Measurements from ENCODE around the gene PLXNA2.
A peak's percentile ranks its signal among the peaks of the same experiment; 100 is the strongest.

Gene PLXNA2

DNA sequence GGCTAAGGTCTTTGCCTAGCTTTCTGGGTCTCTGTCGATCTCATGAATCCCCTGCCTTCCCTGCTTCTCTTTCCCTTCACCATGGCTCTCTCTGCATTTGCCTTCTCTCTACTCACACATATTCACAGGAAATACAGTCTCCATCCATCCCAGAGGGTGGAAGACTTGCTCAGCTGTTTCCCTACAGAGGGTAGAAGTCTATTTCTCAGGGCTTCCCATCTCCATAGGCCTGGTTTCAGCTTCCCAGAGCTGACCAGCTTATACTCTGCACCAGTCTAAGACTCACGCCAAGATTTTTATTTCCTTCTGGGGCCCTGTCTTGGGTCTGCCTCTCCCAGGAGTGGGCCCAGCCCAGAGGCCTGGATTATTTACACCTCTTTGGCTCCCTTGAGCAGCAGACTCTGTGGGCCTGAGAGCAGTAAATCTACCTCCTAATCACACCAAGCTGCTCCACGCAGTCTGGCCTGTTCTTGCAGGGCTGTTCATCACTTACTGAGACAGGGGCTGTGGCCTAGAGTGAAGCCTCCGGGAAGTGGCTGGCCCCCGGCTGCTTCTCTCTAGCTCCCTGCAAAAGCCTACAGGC, 102.5 kb downstream of the PLXNA2 start:
- no peak for DNase-seq (ENCODE audit: low read depth in 2 of 2)

GRCh38 chr1:208139434-208140045, 104.6 kb downstream of the PLXNA2 start:
- no peak for DNase-seq (ENCODE audit: low read depth in 2 of 2)

- DNase-seq (ENCODE audit: low read depth in 2 of 2): no peak
These were observed 107.0 kb downstream of the PLXNA2 start for GRCh38 chr1:208137193-208137592.

DNA sequence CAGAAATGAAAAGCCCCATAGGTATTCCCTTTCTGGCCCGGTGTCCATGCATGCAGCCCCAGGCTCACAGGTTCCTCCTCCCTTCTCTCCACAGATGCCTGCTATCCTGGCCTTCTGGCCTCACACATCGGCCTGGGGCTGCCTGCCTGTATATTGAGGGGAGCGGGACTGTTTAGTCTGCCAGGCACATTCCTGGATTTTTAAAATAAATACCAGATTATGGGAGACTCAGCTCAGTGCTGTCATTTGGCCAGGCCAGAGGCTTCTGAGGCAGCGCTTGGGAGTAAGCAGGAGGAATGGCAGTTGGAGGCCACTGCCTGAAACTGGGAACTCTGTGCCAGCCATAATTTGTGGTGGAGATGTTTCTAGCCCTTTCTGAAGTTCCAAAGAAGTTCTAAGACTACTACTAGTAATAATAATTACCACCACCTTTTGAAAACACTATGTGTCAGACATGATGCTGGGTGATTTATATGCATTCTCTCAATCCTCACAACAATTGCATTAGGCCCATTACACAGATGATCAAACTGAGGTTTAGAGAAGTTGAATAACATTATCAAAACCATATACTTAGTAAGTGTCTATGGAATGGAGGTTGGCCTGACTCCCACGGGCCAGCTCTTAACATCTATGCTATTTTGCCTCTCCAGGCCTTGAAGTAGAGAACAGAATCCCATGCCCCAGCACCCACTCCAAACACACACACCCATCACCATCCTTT, 107.6 kb downstream of the PLXNA2 start:
- no peak for DNase-seq (ENCODE audit: low read depth in 2 of 2)

- DNase-seq (ENCODE audit: low read depth in 2 of 2): no peak
These were observed 108.8 kb downstream of the PLXNA2 start for GRCh38 chr1:208135354-208135753.

DNA sequence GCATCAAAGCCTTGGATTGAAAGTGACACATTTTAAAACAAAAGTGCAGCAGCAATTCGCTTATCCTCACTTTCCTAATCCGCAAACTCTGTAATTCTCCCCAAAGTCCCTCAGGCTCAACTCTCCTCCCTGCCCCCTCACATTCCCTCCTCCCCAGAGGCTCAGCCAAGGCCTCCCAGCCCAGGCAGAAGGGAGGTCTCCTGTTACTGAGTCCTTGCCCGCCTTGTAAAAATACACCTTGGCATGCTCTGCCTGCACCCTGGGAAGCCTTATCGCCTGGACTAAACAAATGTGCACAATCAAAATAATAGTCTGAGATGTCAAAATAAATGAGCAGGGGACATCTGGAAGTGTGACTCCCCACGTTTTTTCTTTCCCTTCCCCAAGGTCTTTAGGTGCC, 109.7 kb downstream of the PLXNA2 start:
- DNase-seq (ENCODE audit: low read depth in 2 of 2): no peak

GRCh38 chr1:208133355-208133754, 110.8 kb downstream of the PLXNA2 start:
- no peak for DNase-seq (ENCODE audit: low read depth in 2 of 2)

GRCh38 chr1:208132287-208132882, 111.8 kb downstream of the PLXNA2 start:
- peak in 1 of 2 donors; percentile 21 for DNase-seq (ENCODE audit: low read depth in 2 of 2)

DNA sequence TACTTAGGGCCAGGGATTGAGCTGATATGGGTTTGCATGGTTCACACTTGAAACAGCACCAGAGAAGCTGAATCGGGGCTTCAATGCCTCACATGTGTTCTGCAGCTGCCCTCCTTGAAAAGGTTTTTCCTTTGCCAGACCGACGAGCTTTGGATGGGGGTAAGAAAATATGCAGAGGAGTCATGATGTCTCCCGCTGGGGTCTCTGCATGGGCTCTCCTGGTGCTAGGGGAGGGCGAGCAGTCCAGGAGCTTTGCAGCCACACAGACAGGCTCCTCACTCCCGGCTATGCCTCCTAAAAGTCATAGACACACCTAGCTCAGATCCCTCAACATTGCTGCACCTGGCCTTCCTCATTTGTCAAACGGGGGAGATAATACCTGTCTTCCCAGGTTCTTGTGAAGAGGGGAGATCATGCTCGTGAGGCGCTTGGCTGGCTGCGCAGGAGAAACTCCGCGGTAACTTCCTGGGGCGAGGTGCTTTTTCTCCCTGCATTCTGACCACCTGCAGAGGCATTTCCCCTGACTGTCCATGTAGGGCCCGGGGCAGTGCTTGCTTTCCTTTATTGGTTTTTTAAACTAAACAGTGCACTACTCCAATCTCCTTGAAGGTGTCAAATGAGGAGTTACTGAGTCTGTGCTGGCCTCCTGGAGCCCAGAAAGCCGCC, 112.4 kb downstream of the PLXNA2 start:
- no peak for DNase-seq (ENCODE audit: low read depth in 2 of 2)

DNA sequence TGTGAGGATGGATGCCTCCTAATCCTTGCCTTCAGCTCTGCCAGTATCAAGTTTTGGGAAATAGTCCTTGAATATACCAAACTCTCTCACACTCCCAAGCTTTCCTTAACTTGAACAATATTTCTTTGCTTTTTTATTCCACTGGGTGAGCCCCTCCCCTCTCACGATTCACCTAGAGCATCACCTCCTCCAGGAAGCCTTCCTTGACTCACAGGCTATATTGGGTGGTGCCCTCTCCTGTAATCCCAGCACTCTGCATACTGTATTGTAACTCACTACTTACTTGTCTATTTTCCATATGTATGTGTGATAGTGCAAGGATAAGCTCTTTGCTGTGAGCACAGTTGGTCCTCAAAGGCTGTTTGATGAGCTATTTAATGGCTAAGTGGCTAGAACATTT, 114.7 kb downstream of the PLXNA2 start:
- no peak for DNase-seq (ENCODE audit: low read depth in 2 of 2)

DNA sequence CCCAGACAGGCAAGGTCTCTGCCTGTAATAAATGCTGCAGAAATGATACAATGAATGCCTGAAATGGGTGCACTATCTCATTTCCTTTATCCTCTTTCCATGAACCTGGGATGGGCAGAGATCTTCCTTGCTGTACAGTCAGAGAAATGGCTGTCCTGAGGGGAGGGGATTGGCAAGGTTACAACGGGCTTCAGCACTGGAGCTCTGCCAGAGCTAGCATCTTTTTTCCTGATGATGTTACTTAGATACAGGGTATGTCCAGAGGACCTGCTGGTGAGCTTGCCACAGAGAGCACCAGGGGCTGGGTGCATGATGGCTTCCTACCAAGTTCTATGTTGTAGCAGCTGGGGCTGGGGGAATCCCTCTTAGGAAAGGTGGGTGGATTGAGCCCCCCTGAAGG, 115.1 kb downstream of the PLXNA2 start:
- DNase-seq (ENCODE audit: low read depth in 2 of 2): no peak

GRCh38 chr1:208127792-208128529, 116.2 kb downstream of the PLXNA2 start:
- DNase-seq (ENCODE audit: low read depth in 2 of 2): no peak

- DNase-seq (ENCODE audit: low read depth in 2 of 2): no peak
These were observed 116.9 kb downstream of the PLXNA2 start for GRCh38 chr1:208127284-208127683.

DNA sequence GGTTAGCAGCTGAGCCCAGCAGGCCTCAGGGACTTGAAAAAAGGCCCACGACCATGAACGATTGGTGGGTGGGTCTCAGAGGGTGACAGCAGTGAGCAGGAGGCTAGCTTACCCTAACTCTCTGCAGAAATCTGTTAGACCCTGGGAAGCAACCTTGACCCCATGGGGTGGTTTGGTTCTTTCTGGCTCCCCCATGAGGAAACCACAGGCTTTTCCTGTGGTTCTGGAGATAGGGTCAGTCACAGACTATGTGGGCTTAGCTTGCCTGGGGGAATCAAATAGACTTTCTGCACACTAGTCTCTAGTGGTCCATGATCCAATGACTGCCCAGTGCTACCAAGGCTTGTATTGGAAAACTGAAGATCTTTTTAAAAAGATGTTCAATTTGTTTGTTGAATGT, 118.1 kb downstream of the PLXNA2 start:
- DNase-seq (ENCODE audit: low read depth in 2 of 2): no peak

GRCh38 chr1:208122612-208123358, 121.4 kb downstream of the PLXNA2 start:
- DNase-seq (ENCODE audit: low read depth in 2 of 2): no peak

GRCh38 chr1:208121813-208122364, 122.3 kb downstream of the PLXNA2 start:
- no peak for DNase-seq (ENCODE audit: low read depth in 2 of 2)

- DNase-seq (ENCODE audit: low read depth in 2 of 2): no peak
These were observed 123.8 kb downstream of the PLXNA2 start for GRCh38 chr1:208120431-208120790.

GRCh38 chr1:208118841-208119606, 125.2 kb downstream of the PLXNA2 start:
- DNase-seq (ENCODE audit: low read depth in 2 of 2): no peak

DNA sequence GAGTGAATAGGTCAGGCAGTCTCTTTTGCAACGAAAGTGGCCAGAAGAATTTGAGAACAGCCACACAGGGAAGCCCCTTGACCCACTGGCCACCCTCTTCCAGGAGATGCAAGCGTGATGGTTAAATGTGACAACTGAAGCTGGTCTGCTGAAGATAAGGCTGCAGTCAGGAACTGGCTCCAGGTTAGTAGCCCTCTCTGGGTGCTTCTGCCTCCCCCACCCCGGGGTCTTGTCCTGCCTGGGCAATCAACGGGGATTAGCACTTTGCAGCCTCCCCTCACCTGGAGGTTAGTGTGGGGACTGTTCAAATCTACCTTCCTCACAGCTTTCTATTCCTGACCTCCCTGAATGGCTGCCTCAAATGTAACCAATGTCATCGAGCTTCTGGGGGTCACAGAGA, 125.9 kb downstream of the PLXNA2 start:
- DNase-seq (ENCODE audit: low read depth in 2 of 2): no peak

DNA sequence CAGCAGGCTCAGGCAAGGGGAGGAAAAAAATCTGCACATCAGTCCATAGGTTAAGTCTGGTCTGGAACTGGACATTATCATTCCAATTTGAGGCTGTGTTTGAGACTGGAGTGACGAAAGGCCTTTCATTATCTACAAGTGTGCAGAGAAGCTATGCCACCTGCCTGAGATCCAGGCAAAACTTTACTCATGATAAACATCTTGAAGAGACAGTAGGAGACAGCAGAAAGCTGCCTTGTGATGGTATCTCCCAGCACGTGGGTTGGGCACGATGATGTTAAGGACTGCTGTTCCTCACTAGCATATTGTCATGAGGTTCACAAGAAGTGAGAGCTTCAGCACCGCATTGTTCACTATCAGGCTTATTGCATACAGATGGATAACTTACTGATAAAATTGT, 126.4 kb downstream of the PLXNA2 start:
- DNase-seq (ENCODE audit: low read depth in 2 of 2): no peak

All from stimulated activated CD4-positive, alpha-beta T cell treated with anti-CD3 and anti-CD28 coated beads, Interleukin-1b, Interleukin-23, amount 100 ng/mL, for 1 hour (primary cell).